ENCODE results near the gene DLG1.

The DLG1 gene

GRCh38 chr3:196994056-196994455, 304.4 kb downstream of the DLG1 start:
- DNase-seq, result no peak
